GM19240 (cell line): Measurements from ENCODE around the gene CHRNG.
"Not testable (repeated sequence)": the region's sequence is repeated elsewhere in the genome, so short reads cannot be mapped to it uniquely, and the experiment has no call there.

Source experiments
- DNase-seq: peaks from one replicate; pipeline ENCODE4 v3.0.0; 2011; ENCODE audit warnings: low spot score; ENCODE audit not compliant: insufficient read length

CHRNG gene

GRCh38 chr2:232543491-232543890 is 4.0 kb downstream of the CHRNG start:
- no peak for DNase-seq

- no peak for DNase-seq
Observed at GRCh38 chr2:232543928-232544631, 4.6 kb downstream of the CHRNG start.

- no peak for DNase-seq
Observed at GRCh38 chr2:232544674-232545073, 5.2 kb downstream of the CHRNG start.

GRCh38 chr2:232545511-232546375 is 6.3 kb downstream of the CHRNG start:
- DNase-seq: no peak

- no peak for DNase-seq
Observed at GRCh38 chr2:232547991-232548390, 8.5 kb downstream of the CHRNG start.

- DNase-seq: no peak
Observed at GRCh38 chr2:232549655-232550353, 10.3 kb downstream of the CHRNG start.

GRCh38 chr2:232550354-232551249 is 11.1 kb downstream of the CHRNG start, which contains the start of the genes EIF4E2 and TIGD1:
Gene EIF4E2 (plus strand): TSS chr2:232550689. CDS start chr2:232550725, 36 bp downstream.
Gene TIGD1 (minus strand): TSS chr2:232550557. CDS start chr2:232549882, 675 bp downstream.
- DNase-seq: peak; percentile 99

GRCh38 chr2:232551250-232551638 is 11.8 kb downstream of the CHRNG start:
- no peak for DNase-seq

- no peak for DNase-seq
Observed at GRCh38 chr2:232551776-232552175, 12.3 kb downstream of the CHRNG start.

- DNase-seq: no peak
Observed at GRCh38 chr2:232556426-232556825, 16.9 kb downstream of the CHRNG start.

- no peak for DNase-seq
Observed at GRCh38 chr2:232562515-232563151, 23.1 kb downstream of the CHRNG start.

GRCh38 chr2:232563580-232563979 is 24.1 kb downstream of the CHRNG start:
- no peak for DNase-seq

- DNase-seq: no peak
Observed at GRCh38 chr2:232567721-232568120, 28.2 kb downstream of the CHRNG start.

- no peak for DNase-seq
Observed at GRCh38 chr2:232568161-232568560, 28.7 kb downstream of the CHRNG start.

GRCh38 chr2:232569541-232569940 is 30.0 kb downstream of the CHRNG start:
- no peak for DNase-seq

GRCh38 chr2:232570481-232570880 is 31.0 kb downstream of the CHRNG start:
- not testable (repeated sequence) for DNase-seq

- DNase-seq: no peak
Observed at GRCh38 chr2:232571026-232571474, 31.6 kb downstream of the CHRNG start.

GRCh38 chr2:232573042-232573441 is 33.5 kb downstream of the CHRNG start:
- no peak for DNase-seq

GRCh38 chr2:232573771-232574435 is 34.4 kb downstream of the CHRNG start:
- no peak for DNase-seq
